CD4-positive, alpha-beta memory T cell (primary cell): ENCODE results near the gene UBE2U. TPM values are rescaled to one million over a fixed set of nuclear protein-coding genes. Genes with fewer than 3 reads are reported as not detected.
"Not testable (repeated sequence)": the region's sequence is repeated elsewhere in the genome, so short reads cannot be mapped to it uniquely, and the experiment has no call there.

Experiments
- CTCF ChIA-PET: fragments of 350-600 bp; sonication (Branson Sonifier 250); formaldehyde crosslinking; loops from one replicate; lab custom pipeline; 2021; ENCODE audit warnings: inconsistent platforms; ENCODE audit not compliant: partially characterized antibody; lab: Charles Lee
- POLR2A ChIA-PET: fragments of 350-600 bp; sonication (Branson Sonifier 250); formaldehyde crosslinking; loops from one replicate; lab custom pipeline; 2021; ENCODE audit not compliant: partially characterized antibody; lab: Charles Lee
- DNase-seq, 5 donors: peaks; one replicate each; pipeline versions ENCODE4 v3.0.0 to v3.0.0-alpha.2; 2020 to 2022; ENCODE audit warnings: mixed read lengths in 1 of 5
- H3K27ac ChIP-seq: one replicate; pipeline ENCODE4 v1.7.0; 2013; ENCODE audit warnings: low read depth, low read length
- H3K27me3 ChIP-seq: 2 replicates; pipeline ENCODE4 v1.7.0; 2013; ENCODE audit warnings: mild to moderate bottlenecking, low read length, moderate library complexity; ENCODE audit not compliant: insufficient read depth
- H3K36me3 ChIP-seq: 2 replicates; pipeline ENCODE4 v1.7.0; 2013; ENCODE audit warnings: mild to moderate bottlenecking, low read length, moderate library complexity; ENCODE audit not compliant: insufficient read depth
- H3K4me1 ChIP-seq: 2 replicates; pipeline ENCODE4 v1.7.0; 2013; ENCODE audit warnings: mild to moderate bottlenecking, low read length, moderate library complexity; ENCODE audit not compliant: insufficient read depth
- H3K4me3 ChIP-seq, 2 donors: one replicate each; pipeline ENCODE4 v1.7.0; 2013; ENCODE audit warnings: low read length in 2 of 2, mild to moderate bottlenecking in 1 of 2
- H3K9me3 ChIP-seq, 2 donors: one replicate each; pipeline ENCODE4 v1.7.0; 2013; ENCODE audit warnings: low read length in 2 of 2, control low read depth in 1 of 2; ENCODE audit not compliant: control insufficient read depth in 1 of 2
- H3K27ac Mint-ChIP-seq, 7 donors: one replicate each; pipeline ENCODE4 v1.8.0; 2020 to 2021; ENCODE audit warnings: mixed read lengths in 7 of 7, mild to moderate bottlenecking in 6 of 7, inconsistent platforms in 3 of 7, moderate library complexity in 3 of 7
- H3K27me3 Mint-ChIP-seq, 2 donors: one replicate each; pipeline ENCODE4 v1.8.0; 2020 to 2021; ENCODE audit warnings: mixed read lengths in 2 of 2
- H3K36me3 Mint-ChIP-seq, 2 donors: one replicate each; pipeline ENCODE4 v1.8.0; 2020 to 2021; ENCODE audit warnings: mixed read lengths in 2 of 2, inconsistent platforms in 1 of 2, mild to moderate bottlenecking in 1 of 2
- H3K4me1 Mint-ChIP-seq, 4 donors: one replicate each; pipeline ENCODE4 v1.8.0; 2020 to 2021; ENCODE audit warnings: mixed read lengths in 4 of 4, mild to moderate bottlenecking in 1 of 4
- H3K4me3 Mint-ChIP-seq, 8 donors: one replicate each; pipeline ENCODE4 v1.8.0; 2020 to 2021; ENCODE audit warnings: mixed read lengths in 8 of 8, mild to moderate bottlenecking in 7 of 8, moderate library complexity in 6 of 8, inconsistent platforms in 3 of 8
- H3K9me3 Mint-ChIP-seq, 8 donors: one replicate each; pipeline ENCODE4 v1.8.0; 2020 to 2021; ENCODE audit warnings: mixed read lengths in 8 of 8, mild to moderate bottlenecking in 5 of 8, inconsistent platforms in 3 of 8, moderate library complexity in 1 of 8
- intact Hi-C: fragments of 100-400 bp; cut with micrococcal nuclease; formaldehyde crosslinking; loops from one replicate; pipeline ENCODE4 v1.15.1; 2023
- polyA plus RNA-seq, 2 donors: library from polyadenylated mRNA; unstranded; fragments of 300-500 nt; fragmentation: Illumina TruSeq; gene quantifications; one replicate each; pipeline ENCODE4 v1.2.3, GENCODE V29; 2021
- total RNA-seq, 2 experiments: library from RNA; stranded (reverse); gene quantifications; one replicate each; pipeline ENCODE4 v1.2.3, GENCODE V29; 2021

Gene UBE2U
- total and polyA plus RNA-seq, 4 experiments from 2014 or later = not detected

DNA sequence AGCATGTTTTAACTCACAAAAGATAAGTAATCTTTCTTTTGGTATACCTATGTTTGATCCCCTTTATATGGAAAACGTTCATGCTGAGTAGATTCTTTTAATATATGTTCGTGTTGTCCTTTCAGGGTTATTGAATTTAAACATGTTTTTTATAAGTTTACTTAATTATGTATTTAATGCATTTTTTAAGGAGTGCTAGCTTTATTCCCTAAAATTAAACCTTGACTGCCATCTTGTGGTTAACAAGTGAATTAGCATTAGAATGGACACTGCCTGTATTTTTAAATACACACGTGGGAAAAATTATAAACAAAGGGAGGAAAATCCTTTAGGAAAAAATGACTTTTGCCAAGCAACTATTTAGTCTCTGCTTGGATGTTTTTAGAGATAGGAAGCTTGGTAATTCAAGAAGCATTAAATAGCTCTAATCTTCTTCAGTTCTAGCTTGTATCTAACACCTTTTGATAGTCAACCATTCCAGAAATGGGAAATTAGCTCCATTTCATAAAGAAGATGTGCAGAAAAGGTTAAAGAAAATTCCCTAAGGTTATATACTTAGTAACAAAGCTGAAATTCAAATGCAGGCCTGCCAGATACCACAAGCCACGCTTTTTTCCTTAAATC, 43.0 kb downstream of the UBE2U start:
- H3K27me3 ChIP-seq = no peaks in the 10 kb centered on the region
- no peaks in the 10 kb centered on the region for H3K36me3 ChIP-seq
- H3K4me1 ChIP-seq = peaks cover 22% of the 10 kb centered on the region
- no peak overlapping the region for H3K27ac ChIP-seq
- H3K4me1 Mint-ChIP-seq = peaks cover 12 to 31% (median 15%) of the 10 kb centered on the region in 4 donors
- no peak overlapping the region for H3K4me3 Mint-ChIP-seq
- no peaks in the 10 kb centered on the region for H3K9me3 ChIP-seq
- ChIA-PET POLR2A (no interaction called here), CTCF (interaction anchor here (0.7 to 5.4 kb wide), 24 partner anchors 9 to 691 kb away, joined by 3 to 51 read pairs (median 5); no protein-coding TSS in a partner anchor)
- peaks cover 8 to 14% of the 10 kb centered on the region in 2 donors for H3K27me3 Mint-ChIP-seq
- no peak overlapping the region for H3K4me3 ChIP-seq
- intact Hi-C loops = loop anchor here (1.0 to 5.0 kb wide), 6 partner anchors 110 to 1404 kb away; no protein-coding TSS in a partner anchor
- H3K36me3 Mint-ChIP-seq = no peaks in the 10 kb centered on the region
- H3K9me3 Mint-ChIP-seq = peaks cover 0 to 1% (median 0%) of the 10 kb centered on the region in 8 donors
- DNase-seq = peak in 4 of 5 donors; percentile 36 to 49 (median 42)
- H3K27ac Mint-ChIP-seq = no peak overlapping the region

DNA sequence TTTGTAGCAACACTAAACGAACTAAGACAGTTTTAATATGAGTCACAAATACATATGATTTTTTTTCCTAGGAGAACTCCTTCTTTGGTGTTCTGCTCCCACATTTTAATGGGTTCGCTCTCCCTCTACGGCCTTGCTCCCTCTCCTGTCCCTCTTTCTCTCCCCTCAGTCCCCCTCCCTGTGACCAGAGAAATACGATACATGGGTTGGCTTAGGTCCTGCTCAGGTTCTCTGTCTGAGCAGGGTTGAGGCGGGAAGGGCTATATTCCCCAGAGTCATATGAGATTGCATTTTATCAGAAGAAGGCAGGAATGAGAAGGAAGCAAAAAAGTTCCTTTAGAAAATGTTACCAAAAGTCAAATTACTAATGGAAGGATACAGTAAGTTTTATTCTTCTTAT, 44.6 kb downstream of the UBE2U start:
- no peaks in the 10 kb centered on the region for H3K36me3 ChIP-seq
- no peaks in the 10 kb centered on the region for H3K9me3 ChIP-seq
- H3K27ac ChIP-seq = no peak overlapping the region
- H3K27ac Mint-ChIP-seq = no peak overlapping the region
- H3K27me3 ChIP-seq = no peaks in the 10 kb centered on the region
- H3K36me3 Mint-ChIP-seq = no peaks in the 10 kb centered on the region
- DNase-seq = no peak
- peaks cover 0 to 3% (median under 1%) of the 10 kb centered on the region in 8 donors for H3K9me3 Mint-ChIP-seq
- POLR2A ChIA-PET = no interaction called here
- H3K4me3 Mint-ChIP-seq = no peak overlapping the region
- CTCF ChIA-PET = interaction anchor here (0.7 to 5.4 kb wide), 7 partner anchors 52 to 693 kb away, joined by 3 to 51 read pairs (median 5); no protein-coding TSS in a partner anchor
- H3K4me1 ChIP-seq = peaks cover 17% of the 10 kb centered on the region
- peaks cover 13 to 18% of the 10 kb centered on the region in 2 donors for H3K27me3 Mint-ChIP-seq
- intact Hi-C loops = loop anchor here (5.0 kb wide), 2 partner anchors 691 to 1406 kb away; no protein-coding TSS in a partner anchor
- H3K4me3 ChIP-seq = no peak overlapping the region
- H3K4me1 Mint-ChIP-seq = peaks cover 9 to 27% (median 14%) of the 10 kb centered on the region in 4 donors

DNA sequence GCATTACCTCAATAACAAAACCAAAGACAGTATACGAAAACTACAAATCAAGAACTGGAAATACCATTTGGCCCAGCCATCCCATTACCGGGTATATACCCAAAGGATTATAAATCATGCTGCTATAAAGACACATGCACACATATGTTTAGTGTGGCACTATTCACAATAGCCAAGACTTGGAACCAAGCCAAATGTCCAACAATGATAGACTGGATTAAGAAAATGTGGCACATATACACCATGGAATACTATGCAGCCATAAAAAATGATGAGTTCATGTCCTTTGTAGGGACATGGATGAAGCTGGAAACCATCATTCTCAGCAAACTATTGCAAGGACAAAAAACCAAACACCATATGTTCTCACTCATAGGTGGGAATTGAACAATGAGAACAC, 47.0 kb downstream of the UBE2U start:
- H3K4me3 ChIP-seq, POLR2A ChIA-PET, intact Hi-C loops, H3K27ac Mint-ChIP-seq, H3K9me3 Mint-ChIP-seq, H3K9me3 ChIP-seq, CTCF ChIA-PET, H3K4me1 ChIP-seq, H3K36me3 ChIP-seq, H3K27me3 ChIP-seq, H3K36me3 Mint-ChIP-seq, H3K4me1 Mint-ChIP-seq, DNase-seq, H3K27ac ChIP-seq, H3K4me3 Mint-ChIP-seq: not testable (repeated sequence)
- peaks cover 15 to 32% of the 10 kb centered on the region in 2 donors for H3K27me3 Mint-ChIP-seq

DNA sequence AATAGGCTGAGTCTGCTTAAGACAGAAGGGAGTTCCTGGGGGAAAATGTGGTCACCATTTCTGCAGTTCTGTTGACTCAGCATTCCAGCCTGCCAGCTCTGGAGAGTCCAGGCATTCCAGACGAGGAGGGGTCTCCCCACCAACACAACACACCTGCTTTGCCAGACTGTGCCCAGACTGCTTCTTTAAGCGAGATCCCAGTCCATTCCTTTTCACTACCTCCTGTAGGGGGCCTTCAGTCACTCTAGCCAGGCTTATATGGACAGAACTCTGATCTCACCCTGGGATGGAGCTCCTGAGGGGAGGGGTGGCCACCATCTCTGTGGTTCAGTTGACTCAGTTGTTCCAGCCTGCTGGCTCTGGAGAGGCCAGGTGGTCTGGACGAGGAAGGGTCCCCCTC, 48.5 kb downstream of the UBE2U start:
- Mint-ChIP-seq H3K4me3 (no peak overlapping the region), H3K9me3 (peaks cover 0 to 9% (median 4%) of the 10 kb centered on the region in 8 donors), H3K4me1 (no peaks in the 10 kb centered on the region), H3K36me3 (no peaks in the 10 kb centered on the region), H3K27me3 (peaks cover 15 to 29% of the 10 kb centered on the region in 2 donors), H3K27ac (no peak overlapping the region)
- peak in 1 of 5 donors; percentile 31 for DNase-seq
- H3K36me3 ChIP-seq = no peaks in the 10 kb centered on the region
- H3K4me1 ChIP-seq = no peaks in the 10 kb centered on the region
- ChIA-PET POLR2A (no interaction called here), CTCF (no interaction called here)
- intact Hi-C loops = no loop called here
- no peak overlapping the region for H3K4me3 ChIP-seq
- H3K27me3 ChIP-seq = no peaks in the 10 kb centered on the region
- no peaks in the 10 kb centered on the region for H3K9me3 ChIP-seq
- H3K27ac ChIP-seq = no peak overlapping the region

DNA sequence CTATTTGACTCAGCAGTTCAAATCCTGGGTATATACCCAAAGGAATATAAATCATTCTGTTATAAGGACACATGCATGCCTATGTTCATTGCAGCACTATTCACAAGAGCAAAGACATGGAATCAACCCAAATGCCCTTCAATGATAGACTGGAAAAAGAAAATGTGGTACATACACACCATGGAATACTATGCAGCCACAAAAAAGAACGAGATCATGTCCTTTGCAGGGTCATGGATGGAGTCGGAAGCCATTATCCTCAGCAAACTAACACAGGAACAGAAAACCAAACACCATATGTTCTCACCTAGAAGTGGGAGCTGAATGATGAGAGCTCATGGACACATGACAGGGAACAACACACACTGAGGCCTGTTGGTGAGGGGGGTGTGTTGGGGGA, 53.8 kb downstream of the UBE2U start:
- CTCF ChIA-PET, H3K27ac ChIP-seq, H3K4me1 Mint-ChIP-seq, H3K9me3 ChIP-seq, H3K27me3 ChIP-seq, intact Hi-C loops, H3K9me3 Mint-ChIP-seq, POLR2A ChIA-PET, H3K36me3 ChIP-seq, H3K4me3 Mint-ChIP-seq, H3K4me1 ChIP-seq, H3K4me3 ChIP-seq, DNase-seq, H3K36me3 Mint-ChIP-seq, H3K27ac Mint-ChIP-seq: not testable (repeated sequence)
- H3K27me3 Mint-ChIP-seq = peaks cover 13 to 29% of the 10 kb centered on the region in 2 donors

DNA sequence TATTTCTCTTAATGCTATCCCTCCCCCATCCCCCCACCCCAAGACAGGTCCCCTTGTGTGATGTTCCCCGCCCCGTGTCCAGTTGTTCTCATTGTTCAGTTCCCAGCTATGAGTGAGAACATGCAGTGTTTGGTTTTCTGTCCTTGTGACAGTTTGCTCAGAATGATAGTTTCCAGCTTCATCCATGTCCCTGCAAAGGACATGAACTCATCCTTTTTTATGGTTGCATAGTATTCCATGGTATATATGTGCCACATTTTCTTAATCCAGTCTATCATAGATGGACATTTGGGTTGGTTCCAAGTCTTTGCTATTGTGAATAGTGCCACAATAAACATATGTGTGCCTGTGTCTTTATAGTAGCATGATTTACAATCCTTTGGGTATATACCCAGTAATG, 55.0 kb downstream of the UBE2U start:
- CTCF ChIA-PET, H3K4me1 ChIP-seq, POLR2A ChIA-PET, H3K36me3 ChIP-seq, H3K27ac ChIP-seq, H3K27me3 ChIP-seq, H3K4me3 ChIP-seq, H3K36me3 Mint-ChIP-seq, intact Hi-C loops, H3K9me3 Mint-ChIP-seq, H3K9me3 ChIP-seq, H3K4me3 Mint-ChIP-seq, H3K4me1 Mint-ChIP-seq, H3K27ac Mint-ChIP-seq, DNase-seq: not testable (repeated sequence)
- peaks cover 16 to 29% of the 10 kb centered on the region in 2 donors for H3K27me3 Mint-ChIP-seq

DNA sequence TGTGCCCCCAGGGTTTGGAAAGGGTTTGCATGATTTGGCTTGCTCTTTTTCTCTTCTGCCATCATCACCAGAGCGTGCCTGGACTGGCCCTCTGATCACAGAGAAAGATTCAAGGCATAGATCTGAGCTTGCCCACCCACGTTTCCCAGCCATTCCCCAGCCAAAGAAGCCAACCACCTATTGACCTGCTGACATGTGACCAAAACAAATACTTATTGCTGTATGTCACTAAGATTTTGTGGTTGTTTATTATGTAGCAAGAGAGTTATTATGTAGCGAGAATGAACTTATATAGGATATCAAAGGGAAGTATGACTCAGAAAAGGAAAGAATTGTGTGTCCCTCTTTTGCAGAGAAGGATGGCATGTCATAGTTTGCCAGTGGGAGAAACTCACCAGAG, 59.9 kb downstream of the UBE2U start:
- H3K36me3 ChIP-seq = no peaks in the 10 kb centered on the region
- Mint-ChIP-seq H3K27me3 (peaks cover 20 to 25% of the 10 kb centered on the region in 2 donors), H3K9me3 (no peaks in the 10 kb centered on the region), H3K27ac (no peak overlapping the region), H3K4me3 (no peak overlapping the region), H3K4me1 (no peaks in the 10 kb centered on the region), H3K36me3 (no peaks in the 10 kb centered on the region)
- H3K27ac ChIP-seq = no peak overlapping the region
- no peak overlapping the region for H3K4me3 ChIP-seq
- no peak for DNase-seq
- POLR2A ChIA-PET = no interaction called here
- CTCF ChIA-PET = interaction anchor here (2.2 kb wide), 1 partner anchor 412 kb away, joined by 5 read pairs; no protein-coding TSS in a partner anchor
- H3K27me3 ChIP-seq = peaks cover 6% of the 10 kb centered on the region
- H3K4me1 ChIP-seq = no peaks in the 10 kb centered on the region
- intact Hi-C loops = loop anchor here (10.0 kb wide), 1 partner anchor 321 kb away; no protein-coding TSS in a partner anchor
- H3K9me3 ChIP-seq = no peaks in the 10 kb centered on the region
